Transverse colon (tissue), 4 donors: Measurements from ENCODE around the gene MYMK. TPM values are rescaled to one million over a fixed set of nuclear protein-coding genes. Genes with fewer than 3 reads are reported as not detected.

Experiments
- DNase-seq: peaks from one replicate; pipeline ENCODE4 v3.0.0-alpha.2; 2019
- H3K27ac ChIP-seq, 4 donors: fragments of 200-600 bp; sonication (generic); 2 replicates each; pipeline ENCODE4 v1.5.1; 2016 to 2018; ENCODE audit warnings: inconsistent platforms in 4 of 4
- H3K27me3 ChIP-seq: fragments of 200-600 bp; sonication (generic); 2 replicates; pipeline ENCODE4 v1.5.1; 2017; ENCODE audit warnings: inconsistent platforms
- H3K36me3 ChIP-seq, 4 donors: fragments of 200-600 bp; sonication (generic); 2 replicates each; pipeline ENCODE4 v1.5.1; 2017 to 2019; ENCODE audit warnings: inconsistent platforms in 4 of 4
- H3K4me1 ChIP-seq, 4 donors: fragments of 200-600 bp; sonication (generic); 2 replicates each; pipeline ENCODE4 v1.5.1; 2017 to 2020; ENCODE audit warnings: inconsistent platforms in 4 of 4
- H3K4me3 ChIP-seq, 4 donors: fragments of 200-600 bp; sonication (generic); 1 replicate in 1 of 4; 2 replicates in 3 of 4; pipeline versions ENCODE4 v1.5.1 to v1.6.1; 2017 to 2019; ENCODE audit warnings: inconsistent platforms in 4 of 4
- H3K9me3 ChIP-seq, 2 donors: fragments of 200-600 bp; sonication (generic); 2 replicates each; pipeline ENCODE4 v1.5.1; 2017 to 2019; ENCODE audit warnings: inconsistent platforms in 2 of 2
- CTCF ChIP-seq, 5 experiments: fragments of 200-600 bp in 3 of 5; fragments of 450-650 bp in 2 of 5; sonication (generic) in 3 of 5; IDR thresholded peaks; 1 replicate in 2 of 5; 2 replicates in 3 of 5; pipeline ENCODE4 v1.5.1; 2016 to 2017; ENCODE audit warnings: antibody characterized with exemption in 5 of 5, inconsistent platforms in 3 of 5, mild to moderate bottlenecking in 2 of 5, moderate library complexity in 1 of 5
- EP300 ChIP-seq: sonication (generic); formaldehyde crosslinking; IDR thresholded peaks from one replicate; pipeline ENCODE4 v1.6.1; 2017; ENCODE audit warnings: antibody characterized with exemption, low read depth
- POLR2A ChIP-seq: fragments of 450-650 bp; IDR thresholded peaks from one replicate; pipeline ENCODE4 v1.6.1; 2016; ENCODE audit warnings: antibody characterized with exemption, mild to moderate bottlenecking, moderate library complexity
- POLR2AphosphoS5 ChIP-seq, 3 donors: sonication (generic); formaldehyde crosslinking; IDR thresholded peaks; one replicate each; pipeline ENCODE4 v1.6.1; 2016; ENCODE audit warnings: antibody characterized with exemption in 3 of 3
- WGBS, 2 donors: methylation state at CpG; one replicate each; pipeline ENCODE4 v1.1.5; 2018; ENCODE audit warnings: low coverage in 1 of 2; 5-methylcytosine and 5-hydroxymethylcytosine counted together
- in situ Hi-C, 4 donors: fragments of 200-750 bp; cut with MboI; loops; one replicate each; pipeline versions ENCODE4 v1.15.0 to v1.15.1; 2017; ENCODE audit warnings: low sequenced_read_pairs in 3 of 4, low pct_ligation_motif_present in 1 of 4, low pct_unique_long_range_greater_than_20kb in 1 of 4
- intact Hi-C: fragments of 100-400 bp; cut with DNase I; formaldehyde crosslinking; loops from one replicate; pipeline ENCODE4 v1.15.1; 2023; ENCODE audit warnings: low total_unique reads
- total RNA-seq, 4 donors: library from RNA; depleted of rRNA; stranded (reverse); fragments of >200 nt; gene quantifications; one replicate each; pipeline ENCODE4 v1.1.0, GENCODE V29; 2016

The MYMK gene
- total RNA-seq, 4 donors from 2014 or later, result not detected

GRCh38 chr9:133552236-133552635 is 27.5 kb upstream of the MYMK start:
- H3K27ac ChIP-seq, result no peak overlapping the region
- in situ Hi-C loops, result no loop called here
- H3K9me3 ChIP-seq, result no peaks in the 10 kb centered on the region
- H3K4me1 ChIP-seq, result no peaks in the 10 kb centered on the region
- H3K36me3 ChIP-seq, result no peaks in the 10 kb centered on the region
- DNase-seq, result no peak
- 75 to 85% methylated on average over 3 to 8 of the region's 8 CpGs for WGBS, 2 donors
- no peak overlapping the region for H3K4me3 ChIP-seq
- H3K27me3 ChIP-seq, result no peaks in the 10 kb centered on the region
- no peak for TF ChIP-seq POLR2AphosphoS5 (IDR thresholded peaks at IDR 0.05)
- no peak for TF ChIP-seq EP300
- TF ChIP-seq POLR2A, result no peak
- TF ChIP-seq CTCF (IDR thresholded peaks at IDR 0.05), result no peak
- intact Hi-C loops, result no loop called here

DNA sequence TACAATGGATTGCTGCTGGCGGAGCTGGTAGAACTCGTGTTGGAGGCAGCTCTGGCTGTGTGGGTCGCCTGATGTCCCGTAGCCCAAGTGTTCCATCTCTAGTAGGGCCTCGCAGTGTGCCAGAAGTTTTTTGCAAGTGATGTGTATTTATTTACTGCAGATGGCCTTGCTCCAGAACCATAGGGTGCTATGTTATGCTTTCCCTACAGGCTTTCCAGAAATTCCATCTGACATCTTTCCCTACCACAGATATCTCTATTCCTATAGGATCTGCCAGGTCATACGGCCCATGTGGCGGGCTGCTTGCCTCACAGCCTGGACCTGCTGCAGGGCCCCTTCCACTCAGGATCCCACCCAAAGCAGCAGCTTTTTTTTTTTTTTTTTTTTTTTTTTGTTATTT is 26.7 kb upstream of the MYMK start:
- in situ Hi-C loops, result no loop called here
- no peaks in the 10 kb centered on the region for H3K4me1 ChIP-seq
- H3K9me3 ChIP-seq, result no peaks in the 10 kb centered on the region
- H3K27me3 ChIP-seq, result no peaks in the 10 kb centered on the region
- TF ChIP-seq EP300, result no peak
- TF ChIP-seq CTCF (IDR thresholded peaks at IDR 0.05), result no peak
- no peak for TF ChIP-seq POLR2A
- TF ChIP-seq POLR2AphosphoS5 (IDR thresholded peaks at IDR 0.05), result no peak
- no peak for DNase-seq
- no peaks in the 10 kb centered on the region for H3K36me3 ChIP-seq
- WGBS, 2 donors, result 74% methylated on average over 7 of the region's 7 CpGs; no CpG with 5 or more reads in 1 of the 2 donors
- no peak overlapping the region for H3K27ac ChIP-seq
- intact Hi-C loops, result no loop called here
- H3K4me3 ChIP-seq, result no peak overlapping the region

DNA sequence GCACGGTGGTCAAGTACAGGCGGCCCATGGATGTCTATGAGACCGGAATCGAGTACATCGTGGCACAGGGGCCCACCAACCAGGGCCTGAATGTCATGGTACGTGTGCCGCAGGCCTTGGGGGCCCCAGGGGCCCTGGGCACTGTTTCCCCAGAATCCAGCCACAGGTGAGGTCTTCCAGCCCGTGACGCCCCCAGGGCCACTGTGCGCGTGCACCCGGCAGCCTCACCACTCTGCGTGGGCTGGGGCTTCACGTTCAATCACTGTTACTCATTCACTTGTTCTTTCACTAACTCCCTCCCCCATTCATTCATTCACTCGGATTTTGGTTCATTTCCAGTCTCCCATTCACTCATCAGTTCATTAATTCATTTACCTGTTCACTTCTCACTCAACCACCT is 22.4 kb upstream of the MYMK start:
- intact Hi-C loops (no loop called here), in situ Hi-C loops (loop anchor here in 1 of 4 donors (25.0 kb wide), 1 partner anchor 165 kb away; no protein-coding TSS in a partner anchor)
- WGBS, 2 donors, result 71% methylated on average over 15 of the region's 15 CpGs; no CpG with 5 or more reads in 1 of the 2 donors

DNA sequence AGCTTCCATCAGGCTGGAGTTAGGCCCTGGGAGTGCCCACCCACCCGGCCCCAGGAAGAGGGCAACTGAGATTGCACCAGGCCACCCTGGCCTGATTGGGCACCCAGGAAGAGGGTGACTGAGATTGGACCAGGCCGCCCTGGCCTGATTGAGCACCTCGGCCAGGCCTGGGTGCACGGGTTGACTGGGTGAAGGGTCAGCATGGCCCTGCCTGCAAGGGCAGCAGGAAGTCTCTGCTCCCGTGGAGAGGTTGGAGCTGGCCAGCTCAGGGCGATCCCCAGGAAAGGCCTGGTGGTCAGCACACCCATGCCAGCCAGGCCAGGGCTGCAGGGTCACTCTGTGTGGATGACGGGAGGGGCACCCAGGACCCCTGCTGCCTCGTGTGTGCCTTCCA is 21.5 kb upstream of the MYMK start:
- Histone ChIP-seq H3K4me1 (no peaks in the 10 kb centered on the region), H3K9me3 (no peaks in the 10 kb centered on the region), H3K27ac (no peak overlapping the region), H3K4me3 (no peak overlapping the region), H3K27me3 (no peaks in the 10 kb centered on the region), H3K36me3 (no peaks in the 10 kb centered on the region)
- in situ Hi-C loops, result loop anchor here in 1 of 4 donors (25.0 kb wide), 1 partner anchor 166 kb away; no protein-coding TSS in a partner anchor
- TF ChIP-seq POLR2AphosphoS5 (IDR thresholded peaks at IDR 0.05) (no peak), POLR2A (no peak), CTCF (IDR thresholded peaks at IDR 0.05) (no peak), EP300 (no peak)
- intact Hi-C loops, result no loop called here
- WGBS, 2 donors, result 75% methylated on average over 6 of the region's 8 CpGs; no CpG with 5 or more reads in 1 of the 2 donors
- DNase-seq, result no peak

More for the DNA sequence above, 22.4 kb upstream of the MYMK start:
- Histone ChIP-seq H3K36me3 (no peaks in the 10 kb centered on the region), H3K4me3 (no peak overlapping the region), H3K9me3 (no peaks in the 10 kb centered on the region), H3K27ac (no peak overlapping the region), H3K27me3 (no peaks in the 10 kb centered on the region), H3K4me1 (no peaks in the 10 kb centered on the region)
- DNase-seq, result no peak
- TF ChIP-seq POLR2A, result no peak
- no peak for TF ChIP-seq EP300
- no peak for TF ChIP-seq CTCF (IDR thresholded peaks at IDR 0.05)
- no peak for TF ChIP-seq POLR2AphosphoS5 (IDR thresholded peaks at IDR 0.05)
